ENCODE results near the gene PBX4.

The PBX4 gene

GRCh38 chr19:19540064-19540714, 78.3 kb downstream of the PBX4 start:
- peak; percentile 37 for DNase-seq (ENCODE audit: low read depth)

GRCh38 chr19:19539698-19540063, 78.8 kb downstream of the PBX4 start:
- no peak for DNase-seq (ENCODE audit: low read depth)

- no peak for DNase-seq (ENCODE audit: low read depth)
Measured at GRCh38 chr19:19538785-19539166, 79.7 kb downstream of the PBX4 start.

GRCh38 chr19:19538061-19538784, 80.3 kb downstream of the PBX4 start, which contains the start of gene CILP2:
Gene CILP2 (plus strand): TSS chr19:19538265. CDS start chr19:19538350, 85 bp downstream.
- DNase-seq (ENCODE audit: low read depth) = no peak

- no peak for DNase-seq (ENCODE audit: low read depth)
Measured at GRCh38 chr19:19537075-19538048, 81.1 kb downstream of the PBX4 start.

GRCh38 chr19:19535311-19536191, 82.9 kb downstream of the PBX4 start:
- DNase-seq (ENCODE audit: low read depth) = no peak

- DNase-seq (ENCODE audit: low read depth) = no peak
Measured at GRCh38 chr19:19534556-19535265, 83.8 kb downstream of the PBX4 start.

GRCh38 chr19:19533841-19534240, 84.6 kb downstream of the PBX4 start:
- DNase-seq (ENCODE audit: low read depth) = no peak

- DNase-seq (ENCODE audit: low read depth) = no peak
Measured at GRCh38 chr19:19532806-19533701, 85.4 kb downstream of the PBX4 start.

GRCh38 chr19:19531951-19532805, 86.3 kb downstream of the PBX4 start:
- peak; percentile 81 for DNase-seq (ENCODE audit: low read depth)

GRCh38 chr19:19530889-19531288, 87.6 kb downstream of the PBX4 start:
- DNase-seq (ENCODE audit: low read depth) = no peak

- DNase-seq (ENCODE audit: low read depth) = no peak
Measured at GRCh38 chr19:19530423-19530804, 88.1 kb downstream of the PBX4 start.

GRCh38 chr19:19529783-19530422, 88.6 kb downstream of the PBX4 start:
- no peak for DNase-seq (ENCODE audit: low read depth)

GRCh38 chr19:19528721-19529490, 89.6 kb downstream of the PBX4 start, which contains the start of gene YJEFN3:
Gene YJEFN3 (plus strand): TSS chr19:19528911. CDS start chr19:19528933, 22 bp downstream.
- no peak for DNase-seq (ENCODE audit: low read depth)

GRCh38 chr19:19527674-19528625, 90.5 kb downstream of the PBX4 start:
- no peak for DNase-seq (ENCODE audit: low read depth)

- no peak for DNase-seq (ENCODE audit: low read depth)
Measured at GRCh38 chr19:19527371-19527656, 91.2 kb downstream of the PBX4 start.
